H9 (cell line): ENCODE measurements around the gene RIBC1. TPM values are rescaled to one million over a fixed set of nuclear protein-coding genes. Genes with fewer than 3 reads are reported as not detected.
"Not testable (repeated sequence)": the region's sequence is repeated elsewhere in the genome, so short reads cannot be mapped to it uniquely, and the experiment has no call there.

Source experiments
- DNase-seq: peaks from one replicate; pipeline ENCODE4 v3.0.0-alpha.2; 2017
- H2AFZ ChIP-seq: one replicate; pipeline ENCODE4 v1.6.1; 2013; ENCODE audit warnings: mild to moderate bottlenecking, low read length, control low read depth, moderate library complexity
- H2AK5ac ChIP-seq: 2 replicates; pipeline ENCODE4 v1.6.1; 2013; ENCODE audit warnings: low read length, control low read depth, mixed read lengths; ENCODE audit not compliant: insufficient read length
- H2BK120ac ChIP-seq: one replicate; pipeline ENCODE4 v1.6.1; 2013; ENCODE audit warnings: low read depth, mild to moderate bottlenecking, low read length, control low read depth, inconsistent platforms; ENCODE audit not compliant: poor library complexity, severe bottlenecking
- H2BK12ac ChIP-seq: 2 replicates; pipeline ENCODE4 v1.6.1; 2013; ENCODE audit warnings: low read length, control low read depth, mixed read lengths, low read depth; ENCODE audit not compliant: insufficient read length
- H2BK15ac ChIP-seq: 2 replicates; pipeline ENCODE4 v1.6.1; 2013; ENCODE audit warnings: low read depth, low read length, control low read depth
- H2BK20ac ChIP-seq: one replicate; pipeline ENCODE4 v1.6.1; 2013; ENCODE audit warnings: low read depth, mild to moderate bottlenecking, low read length, control low read depth, inconsistent platforms; ENCODE audit not compliant: poor library complexity, severe bottlenecking
- H2BK5ac ChIP-seq: 2 replicates; pipeline ENCODE4 v1.6.1; 2013; ENCODE audit warnings: low read length, control low read depth, mixed read lengths; ENCODE audit not compliant: insufficient read length
- H3K14ac ChIP-seq: 2 replicates; pipeline ENCODE4 v1.6.1; 2013; ENCODE audit warnings: low read length, control low read depth; ENCODE audit not compliant: insufficient read depth
- H3K18ac ChIP-seq: 2 replicates; pipeline ENCODE4 v1.6.1; 2013; ENCODE audit warnings: low read depth, mild to moderate bottlenecking, mixed read lengths, low read length, control low read depth; ENCODE audit not compliant: insufficient read length
- H3K23ac ChIP-seq: 2 replicates; pipeline ENCODE4 v1.6.1; 2013; ENCODE audit warnings: low read length, control low read depth, mixed read lengths, low read depth; ENCODE audit not compliant: insufficient read length
- H3K23me2 ChIP-seq: 2 replicates; pipeline ENCODE4 v1.6.1; 2013; ENCODE audit warnings: low read depth, mild to moderate bottlenecking, mixed read lengths, low read length, control low read depth; ENCODE audit not compliant: insufficient read length, poor library complexity, severe bottlenecking
- H3K27ac ChIP-seq: 2 replicates; pipeline ENCODE4 v1.5.1; 2013; ENCODE audit warnings: low read length, control low read depth, mixed read lengths, low read depth; ENCODE audit not compliant: insufficient read length
- H3K27me3 ChIP-seq: 2 replicates; pipeline ENCODE4 v1.6.1; 2013; ENCODE audit warnings: low read length, control low read depth, inconsistent platforms; ENCODE audit not compliant: insufficient read depth
- H3K4ac ChIP-seq: 2 replicates; pipeline ENCODE4 v1.6.1; 2013; ENCODE audit warnings: low read depth, mild to moderate bottlenecking, control low read depth, inconsistent platforms, low read length, moderate library complexity
- H3K4me1 ChIP-seq: 2 replicates; pipeline ENCODE4 v1.6.1; 2013; ENCODE audit warnings: low read length, control low read depth, inconsistent platforms; ENCODE audit not compliant: insufficient read depth
- H3K4me2 ChIP-seq: 2 replicates; pipeline ENCODE4 v1.6.1; 2013; ENCODE audit warnings: low read length, control low read depth, mixed read lengths; ENCODE audit not compliant: insufficient read length, insufficient read depth
- H3K56ac ChIP-seq: 2 replicates; pipeline ENCODE4 v1.6.1; 2013; ENCODE audit warnings: low read depth, mild to moderate bottlenecking, mixed read lengths, low read length, control low read depth; ENCODE audit not compliant: insufficient read length
- H3K79me1 ChIP-seq: 2 replicates; pipeline ENCODE4 v1.6.1; 2013; ENCODE audit warnings: low read depth, mild to moderate bottlenecking, moderate library complexity, low read length, control low read depth, inconsistent platforms; ENCODE audit not compliant: insufficient read depth, poor library complexity, severe bottlenecking
- H3K79me2 ChIP-seq: 2 replicates; pipeline ENCODE4 v1.6.1; 2013; ENCODE audit warnings: low read length, control low read depth, inconsistent platforms; ENCODE audit not compliant: insufficient read depth
- H3K9ac ChIP-seq: 2 replicates; pipeline ENCODE4 v1.6.1; 2013; ENCODE audit warnings: low read length, control low read depth, mixed read lengths; ENCODE audit not compliant: insufficient read length; ENCODE audit errors: extremely low read depth
- H3K9me3 ChIP-seq: one replicate; pipeline ENCODE4 v1.6.1; 2013; ENCODE audit warnings: low read depth, low read length, inconsistent platforms; ENCODE audit not compliant: control insufficient read depth
- H3T11ph ChIP-seq: one replicate; pipeline ENCODE4 v1.6.1; 2013; ENCODE audit warnings: mild to moderate bottlenecking, low read length, control low read depth, inconsistent platforms
- H4K20me1 ChIP-seq: one replicate; pipeline ENCODE4 v1.6.1; 2013; ENCODE audit not compliant: control insufficient read depth, insufficient read length, insufficient read depth
- H4K5ac ChIP-seq: 2 replicates; pipeline ENCODE4 v1.6.1; 2013; ENCODE audit warnings: low read depth, mild to moderate bottlenecking, mixed read lengths, low read length, control low read depth; ENCODE audit not compliant: insufficient read length
- H4K8ac ChIP-seq: replicated peaks from 2 replicates; pipeline ENCODE4 v1.6.1; 2013; ENCODE audit warnings: low read length, control low read depth, mixed read lengths, low read depth; ENCODE audit not compliant: insufficient read length
- H4K91ac ChIP-seq: 2 replicates; pipeline ENCODE4 v1.6.1; 2013; ENCODE audit warnings: low read depth, mild to moderate bottlenecking, moderate library complexity, mixed read lengths, low read length, control low read depth; ENCODE audit not compliant: insufficient read length
- H3K27ac Mint-ChIP-seq, 3 experiments: 2 replicates in 2 of 3; 3 replicates in 1 of 3; pipeline ENCODE4 v1.8.0; 2020 to 2021; ENCODE audit warnings: mixed read lengths in 3 of 3, mild to moderate bottlenecking in 1 of 3, moderate library complexity in 1 of 3
- H3K27me3 Mint-ChIP-seq: 2 replicates; pipeline ENCODE4 v1.8.0; 2021; ENCODE audit warnings: low read depth, mild to moderate bottlenecking, moderate library complexity, mixed read lengths
- H3K36me3 Mint-ChIP-seq, 3 experiments: 2 replicates in 2 of 3; 3 replicates in 1 of 3; pipeline ENCODE4 v1.8.0; 2020 to 2021; ENCODE audit warnings: low read depth in 3 of 3, mixed read lengths in 3 of 3; ENCODE audit not compliant: insufficient read depth in 1 of 3
- H3K4me1 Mint-ChIP-seq, 2 experiments: 2 replicates each; pipeline ENCODE4 v1.8.0; 2020; ENCODE audit warnings: mixed read lengths in 2 of 2
- H3K4me3 Mint-ChIP-seq, 2 experiments: 2 replicates in 1 of 2; 3 replicates in 1 of 2; pipeline ENCODE4 v1.8.0; 2020 to 2021; ENCODE audit warnings: mild to moderate bottlenecking in 2 of 2, mixed read lengths in 2 of 2, moderate library complexity in 1 of 2
- H3K9me3 Mint-ChIP-seq, 2 experiments: 2 replicates in 1 of 2; 3 replicates in 1 of 2; pipeline ENCODE4 v1.8.0; 2020; ENCODE audit warnings: mild to moderate bottlenecking in 2 of 2, mixed read lengths in 2 of 2, moderate library complexity in 1 of 2
- WGBS: extraction: QIAGEN DNeasy Blood & Tissue Kit; methylation state at CpG from one replicate; pipeline ENCODE4 v1.1.7; 2013; ENCODE audit warnings: missing lambda C conversion rate, low lambda C conversion rate, mixed read lengths; ENCODE audit not compliant: insufficient read length; ENCODE audit errors: extremely low coverage; 5-methylcytosine and 5-hydroxymethylcytosine counted together
- total RNA-seq: library from RNA; stranded (reverse); gene quantifications from 2 replicates; pipeline ENCODE4 v1.2.1, GENCODE V29; 2021
- TF ChIP-seq, protein P1 (sequence below): fragments of 200-600 bp; sonication (generic); conservative IDR thresholded peaks from 3 replicates; pipeline ENCODE4 v1.8.0; 2021; ENCODE audit warnings: antibody characterized with exemption, mild to moderate bottlenecking

Gene RIBC1
- total RNA-seq, 1 experiment from 2014 or later: 1.2 TPM

DNA sequence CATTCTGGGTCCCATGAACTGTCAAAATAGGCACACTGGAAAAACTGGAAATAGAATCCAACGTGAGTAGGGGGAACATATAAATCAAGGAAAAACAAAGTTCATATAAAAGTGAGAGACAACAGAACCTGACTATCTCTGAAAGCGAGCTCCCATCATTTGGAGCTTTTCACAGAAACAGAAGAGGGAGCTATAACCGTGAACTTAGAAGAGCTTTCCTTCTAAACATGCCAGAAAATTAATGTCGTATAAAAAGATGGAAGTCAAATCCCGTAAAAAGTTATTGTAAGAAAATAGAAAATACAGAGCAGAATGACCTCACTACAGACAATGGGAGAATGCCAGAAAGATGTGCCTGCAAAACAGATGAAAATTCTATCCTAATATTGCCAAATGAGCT is 35.4 kb downstream of the RIBC1 start:
- Histone ChIP-seq H3K23ac (no peak overlapping the region), H3K27ac (no peak overlapping the region), H2BK20ac (no peak overlapping the region), H3K9ac (no peak overlapping the region), H2BK120ac (no peak overlapping the region), H3K23me2 (no peaks in the 10 kb centered on the region), H2BK15ac (no peak overlapping the region), H2AK5ac (no peak overlapping the region), H3K56ac (no peak overlapping the region), H4K20me1 (no peaks in the 10 kb centered on the region), H3K4me2 (no peak overlapping the region), H3K79me2 (no peaks in the 10 kb centered on the region), H3K79me1 (no peaks in the 10 kb centered on the region), H3K9me3 (peaks cover 9% of the 10 kb centered on the region), H3K18ac (no peak overlapping the region), H3K4ac (no peak overlapping the region), H3K14ac (no peak overlapping the region), H4K91ac (no peak overlapping the region), H3K4me1 (no peaks in the 10 kb centered on the region), H2AFZ (no peak overlapping the region), H2BK5ac (no peak overlapping the region), H4K5ac (no peak overlapping the region), H3T11ph (no peak overlapping the region), H2BK12ac (no peak overlapping the region), H3K27me3 (no peaks in the 10 kb centered on the region), H4K8ac (no peak overlapping the region)
- DNase-seq: no peak
- Mint-ChIP-seq H3K9me3 (peaks cover 54 to 63% of the 10 kb centered on the region in 2 experiments), H3K4me1 (peaks cover 0 to 4% of the 10 kb centered on the region in 2 experiments; a peak in 1 of 4 replicates), H3K27ac (no peak overlapping the region), H3K36me3 (peaks cover 0 to 1% (median under 1%) of the 10 kb centered on the region in 3 experiments; a peak in 4 of 7 replicates), H3K4me3 (no peak overlapping the region), H3K27me3 (peaks cover 4% of the 10 kb centered on the region)
- TF ChIP-seq, protein P1, sequence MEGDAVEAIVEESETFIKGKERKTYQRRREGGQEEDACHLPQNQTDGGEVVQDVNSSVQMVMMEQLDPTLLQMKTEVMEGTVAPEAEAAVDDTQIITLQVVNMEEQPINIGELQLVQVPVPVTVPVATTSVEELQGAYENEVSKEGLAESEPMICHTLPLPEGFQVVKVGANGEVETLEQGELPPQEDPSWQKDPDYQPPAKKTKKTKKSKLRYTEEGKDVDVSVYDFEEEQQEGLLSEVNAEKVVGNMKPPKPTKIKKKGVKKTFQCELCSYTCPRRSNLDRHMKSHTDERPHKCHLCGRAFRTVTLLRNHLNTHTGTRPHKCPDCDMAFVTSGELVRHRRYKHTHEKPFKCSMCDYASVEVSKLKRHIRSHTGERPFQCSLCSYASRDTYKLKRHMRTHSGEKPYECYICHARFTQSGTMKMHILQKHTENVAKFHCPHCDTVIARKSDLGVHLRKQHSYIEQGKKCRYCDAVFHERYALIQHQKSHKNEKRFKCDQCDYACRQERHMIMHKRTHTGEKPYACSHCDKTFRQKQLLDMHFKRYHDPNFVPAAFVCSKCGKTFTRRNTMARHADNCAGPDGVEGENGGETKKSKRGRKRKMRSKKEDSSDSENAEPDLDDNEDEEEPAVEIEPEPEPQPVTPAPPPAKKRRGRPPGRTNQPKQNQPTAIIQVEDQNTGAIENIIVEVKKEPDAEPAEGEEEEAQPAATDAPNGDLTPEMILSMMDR: 0 out of 3 replicates have a peak, but pooled peaks have one; percentile 13
- no CpG with 5 or more reads among the region's 5 CpGs for WGBS

- H2AFZ ChIP-seq, H2BK15ac ChIP-seq, H2AK5ac ChIP-seq, H3K4me1 Mint-ChIP-seq, H4K20me1 ChIP-seq, H3T11ph ChIP-seq, H3K4me3 Mint-ChIP-seq, H4K91ac ChIP-seq, H3K14ac ChIP-seq, H3K36me3 Mint-ChIP-seq, H3K27ac ChIP-seq, H3K79me2 ChIP-seq, H3K18ac ChIP-seq, H3K23me2 ChIP-seq, DNase-seq, H3K79me1 ChIP-seq, H3K4me1 ChIP-seq, H3K56ac ChIP-seq, H3K23ac ChIP-seq, H3K27ac Mint-ChIP-seq, H2BK20ac ChIP-seq, H4K5ac ChIP-seq, H2BK120ac ChIP-seq, H2BK12ac ChIP-seq, H4K8ac ChIP-seq, H3K4me2 ChIP-seq, H2BK5ac ChIP-seq, H3K4ac ChIP-seq, H3K27me3 ChIP-seq, H3K9ac ChIP-seq: not testable (repeated sequence)
- H3K9me3 Mint-ChIP-seq: peaks cover 59% of the 10 kb centered on the region in 2 experiments
- no CpG with 5 or more reads among the region's 3 CpGs for WGBS
- H3K27me3 Mint-ChIP-seq: peaks cover 22% of the 10 kb centered on the region
- peaks cover 24% of the 10 kb centered on the region for H3K9me3 ChIP-seq
These were observed 46.0 kb downstream of the RIBC1 start for GRCh38 chrX:53468659-53469058.
